SK-N-SH treated with all-trans-retinoic acid at 6 μM for 48 hours (cell line): ENCODE data around the gene CCR5AS.

Experiments
- ATAC-seq: fragments of 200-7000 bp; cut with Tn5 transposase; 3 replicates; pipeline ENCODE4 v1.9.1; 2020; ENCODE audit warnings: mild to moderate bottlenecking, moderate library complexity
- ARNTL ChIP-seq: fragments of 450-650 bp; formaldehyde crosslinking; IDR thresholded peaks from 2 replicates; pipeline ENCODE4 v1.5.0; 2020; ENCODE audit warnings: low read depth, mild to moderate bottlenecking, moderate library complexity, borderline replicate concordance
- BACH2 ChIP-seq: fragments of 250-450 bp; sonication (Bioruptor Pico); IDR thresholded peaks from 2 replicates; pipeline ENCODE4 v1.9.0; 2021; ENCODE audit warnings: mild to moderate bottlenecking, borderline replicate concordance
- CSDC2 ChIP-seq: fragments of 250-450 bp; sonication (Bioruptor Pico); IDR thresholded peaks from 2 replicates; pipeline ENCODE4 v1.5.0; 2020; ENCODE audit warnings: mild to moderate bottlenecking, moderate library complexity
- CSRNP3 ChIP-seq: fragments of 250-450 bp; sonication (Bioruptor Pico); IDR thresholded peaks from 2 replicates; pipeline ENCODE4 v1.5.1; 2021; ENCODE audit warnings: mild to moderate bottlenecking, moderate library complexity
- ESRRG ChIP-seq: fragments of 250-450 bp; sonication (Bioruptor Pico); IDR thresholded peaks from 2 replicates; pipeline ENCODE4 v1.6.1; 2021; ENCODE audit warnings: mild to moderate bottlenecking
- GLIS3 ChIP-seq: fragments of 250-450 bp; sonication (Bioruptor Pico); IDR thresholded peaks from 2 replicates; pipeline ENCODE4 v1.5.0; 2020; ENCODE audit warnings: mild to moderate bottlenecking, moderate library complexity
- OSR1 ChIP-seq: fragments of 250-450 bp; sonication (Bioruptor Pico); IDR thresholded peaks from 2 replicates; pipeline ENCODE4 v1.8.0; 2022; ENCODE audit warnings: moderate library complexity, mild to moderate bottlenecking, inconsistent platforms
- POU6F1 ChIP-seq: fragments of 250-450 bp; sonication (Bioruptor Pico); IDR thresholded peaks from 2 replicates; pipeline ENCODE4 v1.8.0; 2021; ENCODE audit warnings: low read depth, mild to moderate bottlenecking, moderate library complexity, borderline replicate concordance
- PPARA ChIP-seq: fragments of 250-450 bp; sonication (Bioruptor Pico); IDR thresholded peaks from 2 replicates; pipeline ENCODE4 v1.5.0; 2020; ENCODE audit warnings: mild to moderate bottlenecking, borderline replicate concordance
- RARB ChIP-seq: fragments of 250-450 bp; sonication (Bioruptor Pico); IDR thresholded peaks from 2 replicates; pipeline ENCODE4 v1.8.0; 2021; ENCODE audit warnings: mild to moderate bottlenecking, moderate library complexity
- SNAI2 ChIP-seq: fragments of 250-450 bp; sonication (Bioruptor Pico); IDR thresholded peaks from 2 replicates; pipeline ENCODE4 v1.5.0; 2020; ENCODE audit warnings: mild to moderate bottlenecking, moderate library complexity
- TCF4 ChIP-seq: fragments of 250-450 bp; sonication (Bioruptor Pico); IDR thresholded peaks from 2 replicates; pipeline ENCODE4 v1.8.0; 2021; ENCODE audit warnings: mild to moderate bottlenecking, moderate library complexity, borderline replicate concordance
- TOX ChIP-seq: fragments of 250-450 bp; sonication (Bioruptor Pico); IDR thresholded peaks from 2 replicates; pipeline ENCODE4 v1.8.0; 2021; ENCODE audit warnings: mild to moderate bottlenecking, moderate library complexity, borderline replicate concordance
- ZC3H10 ChIP-seq: fragments of 250-450 bp; sonication (Bioruptor Pico); IDR thresholded peaks from 2 replicates; pipeline ENCODE4 v1.5.1; 2021; ENCODE audit warnings: mild to moderate bottlenecking, moderate library complexity
- ZFP3 ChIP-seq: fragments of 250-450 bp; sonication (Bioruptor Pico); IDR thresholded peaks from 2 replicates; pipeline ENCODE4 v1.5.0; 2020; ENCODE audit warnings: mild to moderate bottlenecking, moderate library complexity
- ZFP30 ChIP-seq: fragments of 450-650 bp; formaldehyde crosslinking; IDR thresholded peaks from 2 replicates; pipeline ENCODE4 v1.5.0; 2022; ENCODE audit warnings: mild to moderate bottlenecking, moderate library complexity
- ZNF70 ChIP-seq: fragments of 450-650 bp; formaldehyde crosslinking; IDR thresholded peaks from 2 replicates; pipeline ENCODE4 v1.5.0; 2020; ENCODE audit warnings: mild to moderate bottlenecking, moderate library complexity
- ZNF8 ChIP-seq: fragments of 450-650 bp; formaldehyde crosslinking; IDR thresholded peaks from 2 replicates; pipeline ENCODE4 v1.5.0; 2020; ENCODE audit warnings: mild to moderate bottlenecking, moderate library complexity
- TF ChIP-seq, protein P1 (sequence below): fragments of 250-450 bp; sonication (Bioruptor Pico); IDR thresholded peaks from 2 replicates; pipeline ENCODE4 v1.8.0; 2020; ENCODE audit warnings: mild to moderate bottlenecking, moderate library complexity, borderline replicate concordance
- TF ChIP-seq, protein P2 (sequence below): fragments of 250-450 bp; sonication (Bioruptor Pico); IDR thresholded peaks from 2 replicates; pipeline ENCODE4 v1.5.1; 2020; ENCODE audit warnings: low read depth, mild to moderate bottlenecking, moderate library complexity
- TF ChIP-seq, protein P3 (sequence below): fragments of 250-450 bp; sonication (Bioruptor Pico); IDR thresholded peaks from 2 replicates; pipeline ENCODE4 v1.5.0; 2020; ENCODE audit warnings: mild to moderate bottlenecking, moderate library complexity

Gene CCR5AS

DNA sequence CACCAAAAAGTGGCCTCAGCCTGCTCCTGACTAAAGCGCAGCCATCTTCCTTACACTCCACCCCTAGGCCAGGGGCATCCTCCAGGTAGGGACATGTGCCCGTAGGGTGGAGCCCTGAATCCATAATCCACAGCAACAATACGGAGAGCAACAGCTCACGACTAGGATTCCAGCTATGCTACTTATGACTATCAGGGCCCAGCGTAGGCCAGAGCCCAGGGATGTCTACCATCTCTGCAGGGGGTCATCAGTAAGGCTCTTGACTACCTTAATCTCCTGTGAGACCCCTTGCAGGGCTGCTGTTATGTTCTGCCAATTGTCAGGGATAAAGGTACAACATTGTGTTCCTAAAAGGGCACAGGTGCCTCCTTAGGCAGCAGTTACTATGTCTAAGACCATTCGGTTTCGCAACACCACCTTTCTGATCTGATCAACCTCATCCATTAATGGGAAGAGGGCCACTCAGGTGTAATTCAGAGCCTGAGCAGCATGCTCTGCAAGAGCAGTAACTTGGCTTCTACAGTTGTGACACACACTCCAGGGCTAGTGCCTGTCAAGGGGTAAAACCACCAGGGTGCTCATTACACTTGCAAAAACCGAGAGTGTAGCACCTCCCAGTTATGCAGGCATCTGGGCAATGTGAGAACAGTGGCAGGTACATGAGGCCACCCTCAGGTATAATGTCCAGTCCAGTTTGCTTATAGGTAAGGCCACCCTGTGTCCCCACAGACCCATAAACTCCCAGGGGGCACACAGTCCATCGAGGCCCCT, 11.2 kb upstream of the CCR5AS start:
- no peak for TF ChIP-seq ZNF70 (CRISPR knock-in tag)
- TF ChIP-seq, protein P1, sequence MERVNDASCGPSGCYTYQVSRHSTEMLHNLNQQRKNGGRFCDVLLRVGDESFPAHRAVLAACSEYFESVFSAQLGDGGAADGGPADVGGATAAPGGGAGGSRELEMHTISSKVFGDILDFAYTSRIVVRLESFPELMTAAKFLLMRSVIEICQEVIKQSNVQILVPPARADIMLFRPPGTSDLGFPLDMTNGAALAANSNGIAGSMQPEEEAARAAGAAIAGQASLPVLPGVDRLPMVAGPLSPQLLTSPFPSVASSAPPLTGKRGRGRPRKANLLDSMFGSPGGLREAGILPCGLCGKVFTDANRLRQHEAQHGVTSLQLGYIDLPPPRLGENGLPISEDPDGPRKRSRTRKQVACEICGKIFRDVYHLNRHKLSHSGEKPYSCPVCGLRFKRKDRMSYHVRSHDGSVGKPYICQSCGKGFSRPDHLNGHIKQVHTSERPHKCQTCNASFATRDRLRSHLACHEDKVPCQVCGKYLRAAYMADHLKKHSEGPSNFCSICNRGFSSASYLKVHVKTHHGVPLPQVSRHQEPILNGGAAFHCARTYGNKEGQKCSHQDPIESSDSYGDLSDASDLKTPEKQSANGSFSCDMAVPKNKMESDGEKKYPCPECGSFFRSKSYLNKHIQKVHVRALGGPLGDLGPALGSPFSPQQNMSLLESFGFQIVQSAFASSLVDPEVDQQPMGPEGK, result no peak
- TF ChIP-seq TOX (CRISPR knock-in tag), result no peak
- no peak for TF ChIP-seq OSR1 (CRISPR knock-in tag)
- TF ChIP-seq ZC3H10 (CRISPR knock-in tag), result no peak
- no peak for TF ChIP-seq ZFP3 (CRISPR knock-in tag)
- no peak for TF ChIP-seq ZFP30 (CRISPR knock-in tag)
- no peak for TF ChIP-seq CSRNP3 (CRISPR knock-in tag)
- no peak for TF ChIP-seq ESRRG (CRISPR knock-in tag)
- TF ChIP-seq ZNF8 (CRISPR knock-in tag), result no peak
- TF ChIP-seq SNAI2 (CRISPR knock-in tag), result no peak
- TF ChIP-seq TCF4 (CRISPR knock-in tag), result no peak
- TF ChIP-seq, protein P2, sequence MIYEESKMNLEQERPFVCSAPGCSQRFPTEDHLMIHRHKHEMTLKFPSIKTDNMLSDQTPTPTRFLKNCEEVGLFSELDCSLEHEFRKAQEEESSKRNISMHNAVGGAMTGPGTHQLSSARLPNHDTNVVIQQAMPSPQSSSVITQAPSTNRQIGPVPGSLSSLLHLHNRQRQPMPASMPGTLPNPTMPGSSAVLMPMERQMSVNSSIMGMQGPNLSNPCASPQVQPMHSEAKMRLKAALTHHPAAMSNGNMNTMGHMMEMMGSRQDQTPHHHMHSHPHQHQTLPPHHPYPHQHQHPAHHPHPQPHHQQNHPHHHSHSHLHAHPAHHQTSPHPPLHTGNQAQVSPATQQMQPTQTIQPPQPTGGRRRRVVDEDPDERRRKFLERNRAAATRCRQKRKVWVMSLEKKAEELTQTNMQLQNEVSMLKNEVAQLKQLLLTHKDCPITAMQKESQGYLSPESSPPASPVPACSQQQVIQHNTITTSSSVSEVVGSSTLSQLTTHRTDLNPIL (CRISPR knock-in tag), result no peak
- no peak for TF ChIP-seq CSDC2 (CRISPR knock-in tag)
- TF ChIP-seq, protein P3, sequence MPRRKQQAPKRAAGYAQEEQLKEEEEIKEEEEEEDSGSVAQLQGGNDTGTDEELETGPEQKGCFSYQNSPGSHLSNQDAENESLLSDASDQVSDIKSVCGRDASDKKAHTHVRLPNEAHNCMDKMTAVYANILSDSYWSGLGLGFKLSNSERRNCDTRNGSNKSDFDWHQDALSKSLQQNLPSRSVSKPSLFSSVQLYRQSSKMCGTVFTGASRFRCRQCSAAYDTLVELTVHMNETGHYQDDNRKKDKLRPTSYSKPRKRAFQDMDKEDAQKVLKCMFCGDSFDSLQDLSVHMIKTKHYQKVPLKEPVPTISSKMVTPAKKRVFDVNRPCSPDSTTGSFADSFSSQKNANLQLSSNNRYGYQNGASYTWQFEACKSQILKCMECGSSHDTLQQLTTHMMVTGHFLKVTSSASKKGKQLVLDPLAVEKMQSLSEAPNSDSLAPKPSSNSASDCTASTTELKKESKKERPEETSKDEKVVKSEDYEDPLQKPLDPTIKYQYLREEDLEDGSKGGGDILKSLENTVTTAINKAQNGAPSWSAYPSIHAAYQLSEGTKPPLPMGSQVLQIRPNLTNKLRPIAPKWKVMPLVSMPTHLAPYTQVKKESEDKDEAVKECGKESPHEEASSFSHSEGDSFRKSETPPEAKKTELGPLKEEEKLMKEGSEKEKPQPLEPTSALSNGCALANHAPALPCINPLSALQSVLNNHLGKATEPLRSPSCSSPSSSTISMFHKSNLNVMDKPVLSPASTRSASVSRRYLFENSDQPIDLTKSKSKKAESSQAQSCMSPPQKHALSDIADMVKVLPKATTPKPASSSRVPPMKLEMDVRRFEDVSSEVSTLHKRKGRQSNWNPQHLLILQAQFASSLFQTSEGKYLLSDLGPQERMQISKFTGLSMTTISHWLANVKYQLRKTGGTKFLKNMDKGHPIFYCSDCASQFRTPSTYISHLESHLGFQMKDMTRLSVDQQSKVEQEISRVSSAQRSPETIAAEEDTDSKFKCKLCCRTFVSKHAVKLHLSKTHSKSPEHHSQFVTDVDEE (CRISPR knock-in tag), result no peak
- no peak for TF ChIP-seq BACH2 (CRISPR knock-in tag)
- no peak for TF ChIP-seq GLIS3 (CRISPR knock-in tag)
- TF ChIP-seq PPARA (CRISPR knock-in tag), result no peak
- no peak for TF ChIP-seq RARB (CRISPR knock-in tag)
- TF ChIP-seq ARNTL (CRISPR knock-in tag), result no peak
- TF ChIP-seq, all 23 proteins: peak for 0
- ATAC-seq, result no peak

GRCh38 chr3:46416811-46417510, 10.1 kb upstream of the CCR5AS start:
- TF ChIP-seq TCF4 (CRISPR knock-in tag) (no peak), POU6F1 (CRISPR knock-in tag) (no peak), CSRNP3 (CRISPR knock-in tag) (no peak), OSR1 (CRISPR knock-in tag) (no peak), ZFP3 (CRISPR knock-in tag) (no peak), ZC3H10 (CRISPR knock-in tag) (no peak), ZNF70 (CRISPR knock-in tag) (no peak), SNAI2 (CRISPR knock-in tag) (no peak), CSDC2 (CRISPR knock-in tag) (no peak)
- TF ChIP-seq, protein P1, result no peak
- TF ChIP-seq, all 23 proteins: peak for 0
- no peak for ATAC-seq
